H1 (cell line): Measurements from ENCODE around the gene SOX14. TPM values are rescaled to one million over a fixed set of nuclear protein-coding genes. Genes with fewer than 3 reads are reported as not detected.

ENCODE experiments used
- CTCF ChIA-PET: fragments of 300-600 bp; sonication (Branson Sonifier 250); formaldehyde crosslinking; loops from one replicate; lab custom pipeline; 2021; ENCODE audit not compliant: partially characterized antibody; lab: Charles Lee
- POLR2A ChIA-PET: fragments of 300-600 bp; sonication (Branson Sonifier 250); formaldehyde crosslinking; loops from one replicate; lab custom pipeline; 2021; ENCODE audit warnings: inconsistent platforms; ENCODE audit not compliant: partially characterized antibody; lab: Charles Lee
- DNase-seq, 2 experiments: peaks; one replicate each; pipeline versions ENCODE4 v3.0.0 to v3.0.0-alpha.2; 2010 to 2022; ENCODE audit warnings: low spot score in 2 of 2, low read depth in 1 of 2, mixed read lengths in 1 of 2
- FAIRE-seq: peaks from 2 replicates; lab custom pipeline; 2011; peaks lifted over from hg19 to GRCh38; lab: Jason Lieb, UNC
- H2AFZ ChIP-seq: 2 replicates; pipeline ENCODE4 v1.8.1; 2012; ENCODE audit warnings: low read length, inconsistent platforms
- H2AK5ac ChIP-seq: 2 replicates; pipeline ENCODE4 v1.6.1; 2013; ENCODE audit warnings: low read depth, low read length
- H2BK120ac ChIP-seq: replicated peaks from 2 replicates; pipeline ENCODE3; 2013; ENCODE audit warnings: low read depth, low read length, inconsistent platforms
- H2BK12ac ChIP-seq: 2 replicates; pipeline ENCODE4 v1.6.1; 2013; ENCODE audit warnings: low read depth, low read length
- H2BK15ac ChIP-seq: 2 replicates; pipeline ENCODE4 v1.6.1; 2013; ENCODE audit warnings: low read length
- H2BK20ac ChIP-seq: 2 replicates; pipeline ENCODE4 v1.6.1; 2013; ENCODE audit warnings: low read length
- H2BK5ac ChIP-seq: 2 replicates; pipeline ENCODE4 v1.6.1; 2013; ENCODE audit warnings: low read depth, low read length
- H3K14ac ChIP-seq: 2 replicates; pipeline ENCODE4 v1.6.1; 2013; ENCODE audit warnings: inconsistent platforms; ENCODE audit not compliant: insufficient read length
- H3K18ac ChIP-seq: 2 replicates; pipeline ENCODE4 v1.6.1; 2013; ENCODE audit warnings: low read length; ENCODE audit errors: extremely low read depth
- H3K23ac ChIP-seq: 2 replicates; pipeline ENCODE4 v1.6.1; 2013; ENCODE audit warnings: inconsistent platforms; ENCODE audit not compliant: insufficient read length
- H3K23me2 ChIP-seq: 2 replicates; pipeline ENCODE4 v1.6.1; 2013; ENCODE audit warnings: low read depth, low read length
- H3K27ac ChIP-seq: 2 replicates; pipeline ENCODE4 v1.6.1; 2011; ENCODE audit warnings: low read depth, low read length, inconsistent platforms
- H3K27me3 ChIP-seq, 4 experiments: replicated peaks in 1 of 4; 1 replicate in 1 of 4; 2 replicates in 3 of 4; pipeline versions ENCODE4 v1.6.1 to v1.8.1; 2011 to 2013; ENCODE audit warnings: low read length in 3 of 4, mild to moderate bottlenecking in 3 of 4, inconsistent platforms in 2 of 4, mixed read lengths in 2 of 4, moderate library complexity in 1 of 4; ENCODE audit not compliant: control insufficient read depth in 3 of 4, insufficient read depth in 3 of 4; ENCODE audit errors: extremely low read depth in 1 of 4
- H3K36me3 ChIP-seq, 4 experiments: 2 replicates each; pipeline versions ENCODE4 v1.6.1 to v1.8.1; 2011 to 2013; ENCODE audit warnings: mild to moderate bottlenecking in 4 of 4, low read length in 3 of 4, moderate library complexity in 2 of 4, control low read depth in 1 of 4, inconsistent platforms in 1 of 4; ENCODE audit not compliant: insufficient read depth in 4 of 4, control insufficient read depth in 2 of 4
- H3K4ac ChIP-seq: replicated peaks from 2 replicates; pipeline ENCODE3; 2013; ENCODE audit warnings: low read length, low read depth, mixed read lengths, inconsistent platforms; ENCODE audit not compliant: insufficient read length
- H3K4me1 ChIP-seq, 4 experiments: replicated peaks in 1 of 4; 1 replicate in 1 of 4; 2 replicates in 3 of 4; pipeline versions ENCODE4 v1.6.1 to v1.8.1; 2011 to 2013; ENCODE audit warnings: low read length in 3 of 4, inconsistent platforms in 2 of 4, mixed read lengths in 1 of 4; ENCODE audit not compliant: insufficient read depth in 4 of 4, control insufficient read depth in 3 of 4
- H3K4me2 ChIP-seq, 2 experiments: 2 replicates each; pipeline versions ENCODE4 v1.6.1 to v1.8.1; 2011 to 2013; ENCODE audit warnings: low read depth in 2 of 2, low read length in 2 of 2, control low read depth in 1 of 2, inconsistent platforms in 1 of 2, mild to moderate bottlenecking in 1 of 2; ENCODE audit not compliant: insufficient read depth in 1 of 2
- H3K4me3 ChIP-seq, 4 experiments: fragments of 200-600, 300-600 bp in 1 of 4; sonication (generic), shearing (Covaris generic), sonication (Bioruptor Twin) in 1 of 4; 2 replicates each; pipeline versions ENCODE4 v1.5.1 to v1.8.1; 2011 to 2016; ENCODE audit warnings: low read length in 4 of 4, low read depth in 3 of 4, control low read depth in 2 of 4, inconsistent platforms in 2 of 4, mild to moderate bottlenecking in 2 of 4, mixed read lengths in 1 of 4, moderate library complexity in 1 of 4; ENCODE audit not compliant: insufficient read depth in 2 of 4; ENCODE audit errors: extremely low read depth in 1 of 4
- H3K56ac ChIP-seq: replicated peaks from 2 replicates; pipeline ENCODE3; 2013; ENCODE audit warnings: low read depth, mild to moderate bottlenecking, mixed read lengths, low read length, inconsistent platforms; ENCODE audit not compliant: insufficient read length
- H3K79me1 ChIP-seq: 2 replicates; pipeline ENCODE4 v1.6.1; 2013; ENCODE audit warnings: low read depth, low read length, control low read depth
- H3K79me2 ChIP-seq, 2 experiments: 2 replicates each; pipeline versions ENCODE4 v1.6.1 to v1.8.1; 2012 to 2013; ENCODE audit warnings: low read length in 2 of 2, mild to moderate bottlenecking in 2 of 2, inconsistent platforms in 1 of 2; ENCODE audit not compliant: insufficient read depth in 2 of 2, control insufficient read depth in 1 of 2
- H3K9ac ChIP-seq, 4 experiments: replicated peaks in 1 of 4; 1 replicate in 1 of 4; 2 replicates in 3 of 4; pipeline versions ENCODE4 v1.6.1 to v1.8.1; 2011 to 2013; ENCODE audit warnings: low read depth in 3 of 4, low read length in 3 of 4, control low read depth in 2 of 4, mild to moderate bottlenecking in 2 of 4, moderate library complexity in 2 of 4, inconsistent platforms in 1 of 4; ENCODE audit errors: extremely low read depth in 1 of 4
- H3K9me3 ChIP-seq, 2 experiments: 2 replicates each; pipeline versions ENCODE4 v1.6.1 to v1.8.1; 2012 to 2013; ENCODE audit warnings: mild to moderate bottlenecking in 2 of 2, moderate library complexity in 2 of 2, control low read depth in 1 of 2, inconsistent platforms in 1 of 2, low read depth in 1 of 2, low read length in 1 of 2, mixed read lengths in 1 of 2; ENCODE audit not compliant: insufficient read depth in 2 of 2
- H4K20me1 ChIP-seq, 2 experiments: replicated peaks in 1 of 2; 2 replicates each; pipeline versions ENCODE3 to v1.8.1; 2011 to 2013; ENCODE audit warnings: inconsistent platforms in 2 of 2, low read length in 2 of 2, mild to moderate bottlenecking in 1 of 2; ENCODE audit not compliant: insufficient read depth in 2 of 2, control insufficient read depth in 1 of 2
- H4K5ac ChIP-seq: 2 replicates; pipeline ENCODE4 v1.6.1; 2013; ENCODE audit warnings: low read length, low read depth, mixed read lengths, inconsistent platforms; ENCODE audit not compliant: insufficient read length
- H4K8ac ChIP-seq: 2 replicates; pipeline ENCODE4 v1.8.0; 2013; ENCODE audit warnings: mild to moderate bottlenecking, moderate library complexity, low read length, inconsistent platforms; ENCODE audit not compliant: insufficient read depth; ENCODE audit errors: extremely low read depth
- H4K91ac ChIP-seq: replicated peaks from 2 replicates; pipeline ENCODE3; 2013; ENCODE audit warnings: low read length, mixed read lengths, inconsistent platforms; ENCODE audit not compliant: insufficient read length
- WGBS, 2 experiments: shearing (Covaris generic) in 1 of 2; methylation state at CpG; one replicate each; pipeline versions ENCODE4 v1.1.6 to v1.1.7; 2013 to 2015; ENCODE audit warnings: low lambda C conversion rate in 2 of 2, mixed read lengths in 2 of 2, inconsistent platforms in 1 of 2, low coverage in 1 of 2, missing lambda C conversion rate in 1 of 2; ENCODE audit not compliant: insufficient replicate concordance in 2 of 2, insufficient coverage in 1 of 2, insufficient read length in 1 of 2; ENCODE audit errors: extremely low coverage in 1 of 2, missing lambda C conversion rate in 1 of 2; 5-methylcytosine and 5-hydroxymethylcytosine counted together
- polyA plus RNA-seq, 7 experiments: library from polyadenylated mRNA; depleted of rRNA in 3 of 7; stranded (reverse) in 5 of 7; unstranded in 2 of 7; fragments of >200 nt in 5 of 7; fragments of 200-250 nt in 2 of 7; gene quantifications; 1 replicate in 5 of 7; 2 replicates in 1 of 7; 4 replicates in 1 of 7; pipeline versions ENCODE4 v1.2.1 to v1.2.3, GENCODE V29; 2011 to 2013; ENCODE audit warnings: missing spikeins in 2 of 7, mixed read lengths in 2 of 7
- total RNA-seq: library from RNA; stranded (reverse); fragmentation: NEBNext Ultra II Directional; extraction: Animal tissue kit (Norgen Biotek cat#: 25700); gene quantifications from 2 replicates; pipeline ENCODE4 v1.2.1, GENCODE V29; 2021

The SOX14 gene
- total and polyA plus RNA-seq, 2 of the 8 experiments (the other 6 are each of a cell fraction or from before 2014, with no cell fraction given): 0.03 to 0.50 TPM

- Histone ChIP-seq H2BK15ac (no peak overlapping the region), H3K4me2 (no peak overlapping the region), H2BK5ac (no peak overlapping the region), H3K4ac (no peak overlapping the region), H2BK12ac (no peak overlapping the region), H3K23ac (no peak overlapping the region), H2BK120ac (no peak overlapping the region), H3K79me2 (no peaks in the 10 kb centered on the region), H3K27me3 (peaks cover 0 to 3% (median 0%) of the 10 kb centered on the region in 4 experiments; a peak in 1 of 7 replicates), H3K4me1 (no peaks in the 10 kb centered on the region; a peak in 1 of 7 replicates), H3K23me2 (no peaks in the 10 kb centered on the region; the same call in 1 of the 2 replicates), H3K36me3 (no peaks in the 10 kb centered on the region), H2AK5ac (no peak overlapping the region), H4K91ac (no peak overlapping the region), H3K14ac (no peak overlapping the region), H4K20me1 (no peaks in the 10 kb centered on the region), H4K5ac (no peak overlapping the region), H3K79me1 (no peaks in the 10 kb centered on the region), H3K9ac (no peak overlapping the region), H4K8ac (no peak overlapping the region), H3K4me3 (no peak overlapping the region), H2AFZ (no peak overlapping the region), H3K9me3 (no peaks in the 10 kb centered on the region), H3K18ac (no peak overlapping the region), H2BK20ac (no peak overlapping the region), H3K56ac (no peak overlapping the region), H3K27ac (no peak overlapping the region)
- ChIA-PET CTCF (no interaction called here), POLR2A (no interaction called here)
- DNase-seq (no peak), FAIRE-seq (no peak)
- 96% methylated on average over 2 of the region's 2 CpGs; no CpG with 5 or more reads in 1 of the 2 experiments for WGBS, 2 experiments
These were observed 20.5 kb upstream of the SOX14 start for GRCh38 chr3:137743608-137744007.
